Measurements from ENCODE around the gene SLC27A3.

SLC27A3 gene

DNA sequence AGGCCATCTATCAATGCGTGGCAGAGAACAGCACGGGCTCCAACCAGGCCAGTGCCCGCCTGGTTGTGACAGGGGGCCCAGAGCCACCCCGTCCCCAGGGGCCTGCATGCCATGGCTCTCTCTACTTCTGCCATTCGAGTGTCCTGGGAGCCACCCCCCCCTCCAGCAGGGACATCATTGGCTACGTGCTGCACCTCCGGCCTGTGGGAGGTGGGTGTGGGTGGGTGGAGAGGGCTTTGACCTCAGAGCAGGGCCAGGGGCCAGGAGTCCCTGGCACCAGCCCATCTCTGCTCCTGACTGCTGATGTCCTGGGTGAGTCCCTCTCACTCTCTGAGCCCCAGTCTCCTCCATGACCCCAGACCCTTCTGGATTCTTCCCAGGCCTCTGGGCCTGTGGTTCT lies 25.3 kb downstream of the SLC27A3 start:
- DNase-seq: no peak

DNA sequence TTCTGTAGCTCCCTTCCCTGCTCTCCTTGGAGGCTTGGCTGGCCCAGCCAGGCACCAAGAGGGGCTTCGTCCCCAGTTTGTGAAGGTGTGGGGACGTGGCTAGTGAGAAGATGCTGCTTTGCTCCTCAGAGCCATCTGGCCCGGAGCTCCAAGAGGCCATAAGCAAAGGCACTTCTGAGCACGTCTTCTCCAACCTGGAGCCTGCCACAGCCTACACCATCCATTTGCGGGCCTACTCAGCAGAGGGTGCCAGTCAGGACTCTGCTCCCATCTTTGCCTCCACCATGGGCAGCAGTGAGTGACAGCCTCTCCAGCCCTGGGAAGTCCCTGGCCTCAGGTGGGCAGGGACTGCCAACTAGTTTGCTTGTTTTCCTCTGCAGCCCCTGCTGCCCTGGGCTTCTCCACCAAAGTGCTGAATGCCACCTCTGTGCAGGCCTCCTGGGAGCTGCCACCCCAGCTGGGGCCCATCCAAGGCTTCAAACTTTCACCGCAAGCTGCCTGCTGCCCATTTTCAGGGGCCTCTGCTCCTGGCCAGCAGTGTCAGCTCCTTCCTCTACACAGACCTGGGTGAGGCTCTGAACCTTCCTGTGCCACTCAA lies 25.9 kb downstream of the SLC27A3 start:
- DNase-seq: no peak

DNA sequence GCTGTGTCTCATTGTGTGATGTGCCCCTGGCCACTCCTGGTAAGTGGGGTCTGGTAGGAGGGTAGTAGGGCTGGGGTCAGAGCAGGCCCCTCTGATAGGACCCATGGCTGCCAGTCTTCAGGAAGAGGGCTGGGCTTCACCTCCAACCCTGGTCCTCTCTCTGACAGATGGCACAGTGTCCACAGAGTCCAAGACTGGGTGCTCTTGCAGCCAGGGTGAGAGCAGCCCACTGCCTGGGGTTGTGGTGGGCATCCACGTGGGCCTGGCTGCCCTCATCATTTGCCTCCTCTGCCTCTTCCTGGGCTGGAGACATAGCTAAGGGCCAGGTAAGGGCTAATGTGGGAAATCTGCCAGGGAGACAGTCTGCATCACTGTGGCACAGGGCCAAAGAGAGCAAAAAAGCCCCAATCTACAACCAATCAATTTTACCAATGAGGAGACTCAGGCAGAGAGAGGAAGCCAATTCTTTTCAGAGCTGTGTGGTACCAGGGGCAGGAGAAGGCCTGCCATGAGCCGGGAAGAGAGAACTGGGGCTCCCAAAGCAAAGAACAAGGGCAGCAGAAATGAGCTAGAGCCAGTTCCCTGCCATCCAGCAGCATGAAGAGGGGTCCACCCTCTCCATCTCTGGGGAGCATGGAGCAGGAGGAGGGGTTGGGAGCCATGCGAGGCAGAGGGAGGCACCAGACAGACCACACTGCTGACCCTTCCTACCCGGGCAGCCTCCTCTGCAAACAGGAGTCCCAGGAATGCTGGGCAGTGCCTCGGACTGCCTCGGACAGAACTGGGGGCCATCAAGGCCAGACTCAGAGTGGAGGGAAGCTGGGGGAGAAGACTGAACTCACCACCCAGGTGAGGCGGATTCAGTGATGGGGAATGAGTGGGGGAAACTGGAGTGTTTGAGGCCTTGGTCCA lies 26.8 kb downstream of the SLC27A3 start:
- DNase-seq: no peak

DNA sequence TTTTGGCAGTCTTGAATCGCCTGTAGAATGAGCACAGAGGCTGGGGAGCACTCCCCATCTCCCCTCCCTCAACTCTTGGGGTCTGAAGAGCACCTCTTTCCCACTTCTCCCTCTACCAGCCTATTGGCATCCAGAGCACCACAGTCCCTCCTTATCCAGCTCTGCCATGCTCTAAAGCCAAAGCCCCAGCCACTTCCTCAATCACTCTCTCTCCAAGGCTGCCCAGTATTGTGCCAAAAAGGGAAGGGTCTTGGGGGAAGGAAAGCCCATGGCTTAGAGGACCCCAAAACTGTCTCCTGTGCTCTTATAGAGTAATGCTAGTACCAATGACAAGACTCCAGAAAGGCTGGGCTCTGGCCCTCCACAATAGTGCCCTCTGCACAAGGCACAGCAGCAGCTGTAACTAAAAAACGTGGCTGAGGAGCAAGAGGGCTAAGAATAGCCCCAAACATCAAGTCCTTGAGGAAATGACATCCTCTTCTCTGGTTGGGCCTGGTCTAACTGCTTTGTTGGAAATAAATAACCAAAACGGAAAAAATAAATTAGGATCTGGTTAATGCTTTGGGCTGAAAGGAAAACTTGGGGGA lies 28.4 kb downstream of the SLC27A3 start:
- no peak for DNase-seq

DNA sequence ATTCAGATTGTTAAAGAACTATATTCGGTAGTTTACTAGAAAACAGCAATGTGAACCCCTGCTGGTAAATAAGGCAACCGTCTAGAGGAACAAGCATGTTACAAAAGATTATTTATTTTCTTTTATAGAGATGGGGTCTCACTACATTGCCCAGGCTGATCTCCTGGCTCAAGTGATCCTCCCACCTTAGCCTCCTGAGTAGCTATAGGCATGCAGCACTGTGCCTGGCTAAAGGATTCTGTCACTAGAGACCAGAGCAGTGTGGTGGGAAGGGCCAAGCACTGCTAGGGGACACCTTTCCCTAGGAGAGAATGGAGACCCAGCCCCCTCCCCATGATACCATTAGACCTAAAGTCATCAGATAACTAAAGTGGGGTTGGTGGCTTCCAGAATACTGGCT lies 28.9 kb downstream of the SLC27A3 start:
- DNase-seq: no peak

DNA sequence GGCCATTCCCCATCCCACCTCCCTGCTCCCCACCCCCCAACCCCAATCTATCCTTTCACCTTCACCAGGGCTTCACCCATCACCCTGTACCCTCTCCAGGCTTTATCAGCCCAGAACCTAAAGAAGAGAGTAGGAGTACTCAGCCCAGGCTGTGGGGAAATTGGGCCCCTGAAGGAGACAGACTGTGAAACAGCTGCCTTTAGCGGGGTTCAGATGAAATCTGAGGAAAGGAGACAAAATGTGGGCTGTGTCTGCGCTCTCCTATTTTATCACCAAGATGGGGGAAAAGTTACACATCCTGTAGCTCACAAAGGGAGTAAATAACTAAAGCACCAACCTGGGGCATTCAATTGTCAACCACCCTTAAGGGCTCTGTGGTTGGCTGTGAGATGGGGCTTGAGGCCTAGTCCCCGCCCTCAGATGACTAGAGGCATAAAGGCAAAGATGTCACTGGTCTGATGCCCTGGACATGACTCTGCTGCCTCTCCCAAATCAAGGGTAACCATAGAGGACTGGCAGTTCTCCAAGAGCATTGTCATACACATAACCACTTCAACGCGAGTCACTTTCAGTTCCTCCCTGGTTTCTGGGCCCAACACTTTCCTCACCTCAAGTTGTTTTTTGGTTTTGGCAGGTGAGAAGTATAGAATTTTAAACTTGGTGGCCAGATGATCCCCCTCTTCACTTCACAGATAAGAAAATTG lies 30.0 kb downstream of the SLC27A3 start:
- peak; percentile 82 for DNase-seq

DNA sequence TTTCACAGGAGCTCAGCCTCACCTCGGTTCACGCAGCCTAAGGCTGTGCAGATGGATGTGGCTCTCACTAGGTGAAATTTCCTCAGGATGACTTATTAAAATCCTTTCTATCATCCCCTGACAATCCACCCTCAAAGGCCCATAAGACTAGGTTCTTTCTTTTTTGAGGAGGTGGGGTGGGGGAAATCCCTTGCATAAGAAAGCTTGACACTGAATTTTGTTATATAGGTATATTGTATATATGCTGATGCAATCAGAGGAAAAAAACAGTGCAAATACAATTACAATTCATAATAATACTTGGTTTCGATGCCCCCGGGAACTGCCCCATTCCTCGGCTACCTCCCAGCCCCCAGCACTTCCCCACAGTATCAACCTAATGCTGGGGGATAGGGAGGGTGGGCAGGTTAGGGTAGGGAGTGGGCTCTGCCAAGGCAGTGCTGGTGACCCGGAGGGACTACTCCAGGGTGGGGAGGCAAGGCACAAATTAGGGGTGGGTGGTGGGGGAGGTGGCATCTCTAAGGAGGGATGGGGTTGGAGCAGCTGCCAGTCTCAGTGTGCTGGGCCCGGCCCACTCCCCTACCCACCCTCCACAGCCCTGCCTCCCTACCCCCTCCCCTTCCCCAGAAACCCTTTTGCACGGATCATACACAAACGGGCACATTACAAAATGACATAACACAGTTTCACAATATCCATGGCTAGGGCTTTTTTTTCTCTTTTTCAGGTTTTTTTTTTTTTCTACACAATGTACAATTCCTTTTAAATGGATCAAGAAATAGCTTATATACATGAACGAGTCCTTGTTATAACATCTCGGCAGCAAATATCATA lies 30.9 kb downstream of the SLC27A3 start:
- DNase-seq: no peak

DNA sequence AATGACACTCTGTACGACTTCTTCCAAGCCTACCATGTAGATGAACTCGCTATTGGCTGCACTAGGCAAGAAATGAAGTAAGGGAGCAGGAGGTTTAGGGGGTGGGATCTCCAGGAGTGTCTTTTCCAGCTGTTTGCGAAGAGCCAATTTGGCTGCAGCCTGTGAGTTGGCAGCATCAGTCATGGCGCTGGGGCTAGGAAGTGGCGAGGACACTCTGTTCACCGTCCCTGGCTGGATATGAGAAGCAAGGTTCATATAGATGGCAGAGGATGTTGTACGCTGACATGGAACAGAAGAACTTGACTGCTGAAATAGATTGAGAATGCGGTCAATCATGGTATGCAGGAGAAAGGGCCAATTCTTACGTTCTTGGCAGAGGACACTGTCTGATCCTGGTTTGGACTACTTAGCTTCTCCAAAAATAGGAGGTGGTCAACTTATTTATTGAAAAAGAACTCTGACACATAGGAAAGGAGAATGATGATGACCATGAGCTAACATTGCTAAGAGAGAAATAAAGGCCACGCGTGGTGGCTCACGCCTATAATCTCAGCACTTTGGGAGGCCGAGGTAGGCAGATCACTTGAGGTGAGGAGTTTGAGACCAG lies 41.2 kb downstream of the SLC27A3 start:
- DNase-seq: no peak

DNA sequence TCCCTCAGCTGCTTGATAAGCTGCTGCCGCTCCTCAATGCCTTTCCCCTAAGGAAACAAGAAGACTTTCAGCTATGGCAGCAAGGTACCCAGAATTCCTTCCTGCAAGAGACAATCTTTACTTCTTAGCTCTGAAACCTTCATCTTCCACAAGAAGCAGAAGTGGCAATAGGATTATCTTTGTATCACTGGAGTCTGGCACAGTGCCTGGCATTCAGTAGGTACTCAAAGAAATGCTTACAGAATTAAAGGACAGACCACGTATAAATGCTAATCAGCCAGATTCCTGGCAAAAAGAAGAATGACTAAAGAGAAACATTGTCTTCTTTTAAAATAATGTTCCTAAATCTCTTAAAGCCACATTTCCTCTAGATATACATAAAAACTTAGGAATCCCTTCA lies 43.7 kb downstream of the SLC27A3 start:
- no peak for DNase-seq

DNA sequence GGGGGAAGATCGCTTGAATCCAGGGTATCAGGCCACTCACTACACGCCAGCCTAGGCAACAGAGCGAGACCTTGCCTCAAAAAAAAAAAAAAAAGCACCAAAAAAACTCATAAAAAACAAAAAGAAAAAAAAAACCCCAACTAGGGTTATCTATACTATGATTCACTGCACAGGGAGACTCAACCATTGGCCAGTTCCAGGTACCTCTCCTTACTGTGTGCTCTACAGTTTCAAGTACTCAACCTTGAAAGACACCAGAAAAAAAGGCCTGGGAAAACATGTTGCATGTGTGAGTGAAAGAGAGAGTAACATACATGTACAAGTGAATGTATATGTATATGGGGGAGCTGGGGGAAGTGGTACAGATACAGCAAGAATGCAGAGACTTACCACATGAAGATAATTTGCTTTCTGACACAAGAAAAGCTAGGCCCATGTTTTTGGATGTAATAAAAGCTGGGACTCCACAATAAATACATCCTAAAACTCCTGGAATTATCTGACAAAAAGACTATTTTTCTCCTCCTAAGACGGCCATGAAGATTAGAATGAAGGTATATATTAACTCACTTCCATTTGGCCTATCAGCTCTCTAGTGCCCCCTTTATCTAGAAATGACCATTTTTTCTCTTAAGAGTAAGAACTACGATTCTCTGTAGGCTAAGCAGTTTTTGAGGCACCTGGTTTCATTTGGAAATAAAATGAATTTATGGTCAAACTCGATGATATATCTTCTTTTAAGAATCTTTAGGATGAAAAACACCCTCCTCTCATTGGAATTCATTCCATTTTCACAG lies 52.2 kb downstream of the SLC27A3 start:
- DNase-seq: no peak
